IMR-90 (cell line): Measurements from ENCODE around the gene NSL1. TPM values are rescaled to one million over a fixed set of nuclear protein-coding genes. Genes with fewer than 3 reads are reported as not detected.

Experiments
- ATAC-seq: fragments of 200-7000 bp; cut with Tn5 transposase; 2 replicates; pipeline ENCODE4 v1.9.1; 2020; ENCODE audit warnings: low read depth, mild to moderate bottlenecking, moderate library complexity
- BruUV-seq: library from RNA; stranded (reverse); fragments of 400-500 nt; replicated peaks from 2 replicates; lab custom pipeline; 2021; lab: Mats Ljungman, UMichigan
- CTCF ChIA-PET: fragments of 300-600 bp; formaldehyde crosslinking; extraction: SDS; loops from one replicate; lab custom pipeline; 2021; ENCODE audit warnings: antibody characterized with exemption; lab: Yijun Ruan, JAX
- POLR2A ChIA-PET: fragments of 300-600 bp; sonication (Branson Sonifier 250); formaldehyde crosslinking; loops from one replicate; lab custom pipeline; 2022; ENCODE audit warnings: antibody characterized with exemption; ENCODE audit not compliant: unreplicated experiment; lab: Charles Lee
- DNase-seq: peaks from one replicate; pipeline ENCODE4 v3.0.0; 2013
- H2AFZ ChIP-seq: replicated peaks from 2 replicates; pipeline ENCODE3; 2013; ENCODE audit warnings: low read length, mild to moderate bottlenecking; ENCODE audit not compliant: poor library complexity
- H2AK5ac ChIP-seq: 2 replicates; pipeline ENCODE4 v1.6.1; 2013; ENCODE audit warnings: low read depth, low read length, inconsistent platforms
- H2AK9ac ChIP-seq: replicated peaks from 2 replicates; pipeline ENCODE3; 2013; ENCODE audit warnings: mild to moderate bottlenecking, low read depth, low read length, moderate library complexity; ENCODE audit not compliant: poor library complexity
- H2BK120ac ChIP-seq: 2 replicates; pipeline ENCODE4 v1.6.1; 2013; ENCODE audit warnings: low read depth, low read length, inconsistent platforms
- H2BK15ac ChIP-seq: 3 replicates; pipeline ENCODE4 v1.6.1; 2013; ENCODE audit warnings: low read depth, low read length, inconsistent platforms
- H2BK20ac ChIP-seq: 2 replicates; pipeline ENCODE4 v1.6.1; 2013; ENCODE audit warnings: low read depth, mild to moderate bottlenecking, inconsistent platforms, low read length, moderate library complexity
- H2BK5ac ChIP-seq: 2 replicates; pipeline ENCODE4 v1.6.1; 2013; ENCODE audit warnings: mild to moderate bottlenecking, low read depth, low read length, inconsistent platforms; ENCODE audit not compliant: poor library complexity, severe bottlenecking
- H3K14ac ChIP-seq: replicated peaks from 2 replicates; pipeline ENCODE4 v1.6.1; 2013; ENCODE audit warnings: low read depth, low read length, inconsistent platforms
- H3K18ac ChIP-seq: 2 replicates; pipeline ENCODE4 v1.6.1; 2013; ENCODE audit warnings: low read depth, low read length, control low read depth
- H3K23ac ChIP-seq: 2 replicates; pipeline ENCODE4 v1.6.1; 2013; ENCODE audit warnings: low read depth, low read length, inconsistent platforms
- H3K27ac ChIP-seq: 2 replicates; pipeline ENCODE4 v1.5.1; 2013; ENCODE audit warnings: mild to moderate bottlenecking, control low read depth, low read length; ENCODE audit not compliant: insufficient read depth
- H3K27me3 ChIP-seq: 2 replicates; pipeline ENCODE4 v1.6.1; 2013; ENCODE audit warnings: low read length; ENCODE audit not compliant: control insufficient read depth, insufficient read depth
- H3K36me3 ChIP-seq: 2 replicates; pipeline ENCODE4 v1.6.1; 2013; ENCODE audit warnings: low read length, mixed read lengths; ENCODE audit not compliant: control insufficient read depth, insufficient read depth
- H3K4ac ChIP-seq: 2 replicates; pipeline ENCODE4 v1.6.1; 2013; ENCODE audit warnings: low read depth, low read length, inconsistent platforms
- H3K4me1 ChIP-seq: 2 replicates; pipeline ENCODE4 v1.6.1; 2013; ENCODE audit warnings: low read length, mixed read lengths; ENCODE audit not compliant: control insufficient read depth, insufficient read depth
- H3K4me2 ChIP-seq: 2 replicates; pipeline ENCODE4 v1.6.1; 2013; ENCODE audit warnings: low read depth, mild to moderate bottlenecking, control low read depth, low read length, moderate library complexity
- H3K4me3 ChIP-seq: 2 replicates; pipeline ENCODE4 v1.5.1; 2013; ENCODE audit warnings: low read depth, mild to moderate bottlenecking, control low read depth, low read length, moderate library complexity; ENCODE audit not compliant: insufficient read depth
- H3K56ac ChIP-seq: 2 replicates; pipeline ENCODE4 v1.6.1; 2013; ENCODE audit warnings: low read length, inconsistent platforms; ENCODE audit not compliant: insufficient read depth; ENCODE audit errors: extremely low read depth
- H3K79me1 ChIP-seq, 2 experiments: 2 replicates each; pipeline ENCODE4 v1.6.1; 2013; ENCODE audit warnings: low read length in 2 of 2, inconsistent platforms in 1 of 2, low read depth in 1 of 2
- H3K9ac ChIP-seq: 2 replicates; pipeline ENCODE4 v1.6.1; 2013; ENCODE audit warnings: low read depth, low read length, control low read depth
- H3K9me1 ChIP-seq: 2 replicates; pipeline ENCODE4 v1.6.1; 2013; ENCODE audit warnings: low read length, inconsistent platforms; ENCODE audit not compliant: insufficient read depth
- H3K9me3 ChIP-seq: 2 replicates; pipeline ENCODE4 v1.6.1; 2013; ENCODE audit warnings: low read length; ENCODE audit not compliant: control insufficient read depth, insufficient read depth
- H4K20me1 ChIP-seq: 2 replicates; pipeline ENCODE4 v1.6.1; 2013; ENCODE audit warnings: low read length, inconsistent platforms; ENCODE audit not compliant: insufficient read depth
- H4K5ac ChIP-seq: 2 replicates; pipeline ENCODE4 v1.6.1; 2013; ENCODE audit warnings: mild to moderate bottlenecking, low read depth, low read length, control low read depth
- H4K8ac ChIP-seq, 2 experiments: 2 replicates each; pipeline ENCODE4 v1.6.1; 2013; ENCODE audit warnings: low read depth in 2 of 2, low read length in 2 of 2, control low read depth in 1 of 2, inconsistent platforms in 1 of 2
- H4K91ac ChIP-seq: 2 replicates; pipeline ENCODE4 v1.6.1; 2013; ENCODE audit warnings: low read depth, low read length, inconsistent platforms; ENCODE audit not compliant: insufficient read depth
- MAZ ChIP-seq: IDR thresholded peaks from 2 replicates; pipeline ENCODE4 v1.6.1; 2012; ENCODE audit warnings: low read depth, mild to moderate bottlenecking, low read length, improper control_type of control experiment, moderate library complexity, borderline replicate concordance
- MXI1 ChIP-seq: IDR thresholded peaks from 2 replicates; pipeline ENCODE4 v1.6.1; 2012; ENCODE audit warnings: low read depth, mild to moderate bottlenecking, low read length, moderate library complexity, borderline replicate concordance
- RFX5 ChIP-seq: IDR thresholded peaks from 2 replicates; pipeline ENCODE4 v1.8.0; 2012; ENCODE audit warnings: low read depth, mild to moderate bottlenecking, low read length, moderate library complexity
- USF2 ChIP-seq: fragments of 150-350 bp; IDR thresholded peaks from 2 replicates; pipeline ENCODE4 v1.6.1; 2017; ENCODE audit warnings: mild to moderate bottlenecking, antibody characterized with exemption, low read length, low read depth
- WGBS, 2 experiments: methylation state at CpG; one replicate each; pipeline versions ENCODE4 v1.1.5 to v1.1.7; 2013; ENCODE audit warnings: missing lambda C conversion rate in 2 of 2; ENCODE audit not compliant: insufficient read length in 1 of 2; ENCODE audit errors: extremely low coverage in 2 of 2; 5-methylcytosine and 5-hydroxymethylcytosine counted together
- dilution Hi-C: fragments of 300-500 bp; cut with HindIII; formaldehyde crosslinking; loops from one replicate; pipeline ENCODE4 v1.14.3; 2018; ENCODE audit warnings: low sequenced_read_pairs; ENCODE audit not compliant: unreplicated experiment
- in situ Hi-C: fragments of 300-500 bp; cut with MboI; formaldehyde crosslinking; loops from 3 replicates; pipeline ENCODE4 v1.14.3; 2019; ENCODE audit warnings: low sequenced_read_pairs, inconsistent platforms, mixed read lengths
- intact Hi-C: fragments of 100-400 bp; cut with micrococcal nuclease; formaldehyde crosslinking; loops from 2 replicates; pipeline ENCODE4 v1.10.0; 2022
- polyA plus RNA-seq, 3 experiments: library from polyadenylated mRNA; depleted of rRNA; stranded (reverse); fragments of >200 nt; gene quantifications; 2 replicates each; pipeline ENCODE4 v1.2.3, GENCODE V29; 2012; ENCODE audit warnings: low replicate concordance in 1 of 3
- total RNA-seq: library from RNA; depleted of rRNA; stranded (reverse); fragments of >200 nt; gene quantifications from 2 replicates; pipeline ENCODE4 v1.2.3, GENCODE V29; 2012

NSL1 gene
- total and polyA plus RNA-seq, 2 of the 4 experiments (the other 2 are of a cell fraction): 19.1 to 42.5 TPM

GRCh38 chr1:212701910-212702309 lies 89.7 kb downstream of the NSL1 start:
- Histone ChIP-seq H3K27me3 (no peaks in the 10 kb centered on the region), H2BK15ac (no peak overlapping the region), H2BK120ac (no peak overlapping the region), H3K4me3 (no peak overlapping the region), H3K4ac (no peak overlapping the region), H3K36me3 (no peaks in the 10 kb centered on the region), H3K23ac (no peak overlapping the region), H3K79me1 (no peaks in the 10 kb centered on the region; a peak in 2 of 4 replicates), H3K56ac (no peak overlapping the region), H3K27ac (no peak overlapping the region), H2BK20ac (no peak overlapping the region), H3K4me1 (peaks cover 3% of the 10 kb centered on the region; the same call in 1 of the 2 replicates), H2AK5ac (no peak overlapping the region), H3K4me2 (no peak overlapping the region), H3K9ac (no peak overlapping the region), H4K5ac (no peak overlapping the region), H3K14ac (no peak overlapping the region), H2AFZ (no peak overlapping the region), H4K91ac (no peak overlapping the region), H3K9me3 (no peaks in the 10 kb centered on the region), H4K8ac (no peak overlapping the region), H3K18ac (no peak overlapping the region), H2BK5ac (no peak overlapping the region), H4K20me1 (no peaks in the 10 kb centered on the region), H3K9me1 (no peaks in the 10 kb centered on the region), H2AK9ac (no peak overlapping the region)
- CTCF ChIA-PET: interaction anchor here (0.7 to 1.3 kb wide), 5 partner anchors 30 to 93 kb away, joined by 4 to 5 read pairs (median 4); no protein-coding TSS in a partner anchor
- intact Hi-C loops: loop anchor here (2.0 to 5.0 kb wide), 2 partner anchors 37 to 90 kb away; no protein-coding TSS in a partner anchor
- POLR2A ChIA-PET: interaction anchor here (0.5 kb wide), 1 partner anchor 83 kb away, joined by 3 read pairs; no protein-coding TSS in a partner anchor
- dilution Hi-C loops: no loop called here
- no CpG with 5 or more reads among the region's 1 CpG for WGBS, 2 experiments
- no peak for TF ChIP-seq USF2
- no peak for TF ChIP-seq RFX5
- TF ChIP-seq MXI1: no peak
- TF ChIP-seq MAZ: no peak
- no TSS peak for BruUV-seq
- in situ Hi-C loops: no loop called here
- no peak for DNase-seq
- ATAC-seq: no peak
